GM18909 (cell line): ENCODE data around the gene ELMO3.

Experiments
- ATAC-seq: cut with Tn5 transposase; IDR thresholded peaks from one replicate; pipeline ENCODE4 v1.9.1; 2021; ENCODE audit warnings: mild to moderate bottlenecking; ENCODE audit not compliant: unreplicated experiment, poor library complexity

Gene ELMO3

GRCh38 chr16:67195676-67196075, 3.3 kb upstream of the ELMO3 start:
- no peak for ATAC-seq

- ATAC-seq, result no peak
These were observed 2.0 kb upstream of the ELMO3 start for GRCh38 chr16:67196881-67197280.

- ATAC-seq, result no peak
These were observed 1.2 kb upstream of the ELMO3 start for GRCh38 chr16:67197704-67198103.

- ATAC-seq, result no peak
These were observed 645 bp upstream of the ELMO3 start for GRCh38 chr16:67198238-67198734.

- no peak for ATAC-seq
These were observed 872 bp downstream of the ELMO3 start for GRCh38 chr16:67199808-67200198.

- no peak for ATAC-seq
These were observed 1.6 kb downstream of the ELMO3 start for GRCh38 chr16:67200491-67200890.

- ATAC-seq, result no peak
These were observed 2.7 kb downstream of the ELMO3 start for GRCh38 chr16:67201411-67202345.

- no peak for ATAC-seq
These were observed 3.5 kb downstream of the ELMO3 start for GRCh38 chr16:67202426-67202825.

GRCh38 chr16:67202956-67203493, 4.1 kb downstream of the ELMO3 start:
- no peak for ATAC-seq

- no peak for ATAC-seq
These were observed 5.1 kb downstream of the ELMO3 start for GRCh38 chr16:67204076-67204475.

- no peak for ATAC-seq
These were observed 7.4 kb downstream of the ELMO3 start for GRCh38 chr16:67206129-67206837.

- no peak for ATAC-seq
These were observed 7.9 kb downstream of the ELMO3 start for GRCh38 chr16:67206838-67207248.

- no peak for ATAC-seq
These were observed 8.5 kb downstream of the ELMO3 start for GRCh38 chr16:67207249-67208091.

GRCh38 chr16:67208154-67208896, 9.4 kb downstream of the ELMO3 start:
- no peak for ATAC-seq

- ATAC-seq, result no peak
These were observed 10.6 kb downstream of the ELMO3 start for GRCh38 chr16:67209565-67209964.

- ATAC-seq, result no peak
These were observed 11.4 kb downstream of the ELMO3 start for GRCh38 chr16:67210069-67210937.

GRCh38 chr16:67211674-67212073, 12.7 kb downstream of the ELMO3 start:
- no peak for ATAC-seq

- ATAC-seq, result no peak
These were observed 13.8 kb downstream of the ELMO3 start for GRCh38 chr16:67212766-67213165.
